Lung (tissue), 12 donors: Measurements from ENCODE around the gene KRT24. TPM values are rescaled to one million over a fixed set of nuclear protein-coding genes. Genes with fewer than 3 reads are reported as not detected.
A peak's percentile ranks its signal among the peaks of the same experiment; 100 is the strongest.

Source experiments
- ATAC-seq: fragments of 200-7000 bp; cut with Tn5 transposase; one replicate; pipeline ENCODE4 v1.9.1; 2020; ENCODE audit warnings: moderate number of reproducible peaks; ENCODE audit not compliant: insufficient read depth, low FRiP score
- DNase-seq, 3 donors: peaks; one replicate each; pipeline ENCODE4 v3.0.0-alpha.2; 2013 to 2017
- H3K27ac ChIP-seq, 2 donors: one replicate each; pipeline ENCODE4 v1.5.1; 2013; ENCODE audit warnings: mild to moderate bottlenecking in 2 of 2, moderate library complexity in 2 of 2, control low read depth in 1 of 2, inconsistent platforms in 1 of 2, low read depth in 1 of 2, low read length in 1 of 2
- H3K27me3 ChIP-seq, 3 donors: one replicate each; pipeline ENCODE4 v1.5.1; 2013; ENCODE audit warnings: low read length in 2 of 3; ENCODE audit not compliant: control insufficient read depth in 3 of 3, insufficient read depth in 3 of 3
- H3K36me3 ChIP-seq, 4 donors: one replicate each; pipeline ENCODE4 v1.5.1; 2013; ENCODE audit warnings: low read length in 4 of 4, mild to moderate bottlenecking in 1 of 4, moderate library complexity in 1 of 4; ENCODE audit not compliant: control insufficient read depth in 4 of 4, insufficient read depth in 4 of 4
- H3K4me1 ChIP-seq, 5 donors: one replicate each; pipeline ENCODE4 v1.5.1; 2013; ENCODE audit warnings: low read length in 5 of 5, mild to moderate bottlenecking in 2 of 5, moderate library complexity in 1 of 5; ENCODE audit not compliant: control insufficient read depth in 5 of 5, insufficient read depth in 5 of 5
- H3K4me3 ChIP-seq: one replicate; pipeline ENCODE4 v1.5.1; 2013; ENCODE audit warnings: mild to moderate bottlenecking, control low read depth, moderate library complexity
- H3K9ac ChIP-seq, 2 donors: one replicate each; pipeline ENCODE4 v1.5.1; 2013; ENCODE audit warnings: low read length in 2 of 2, control low read depth in 1 of 2; ENCODE audit not compliant: insufficient read depth in 1 of 2
- H3K9me3 ChIP-seq, 4 donors: one replicate each; pipeline ENCODE4 v1.5.1; 2013; ENCODE audit warnings: low read length in 3 of 4, mild to moderate bottlenecking in 1 of 4, moderate library complexity in 1 of 4; ENCODE audit not compliant: control insufficient read depth in 4 of 4, insufficient read depth in 3 of 4
- WGBS, 2 donors: extraction: QIAGEN DNeasy Blood & Tissue Kit; methylation state at CpG; one replicate each; pipeline ENCODE4 v1.1.7; 2013; 5-methylcytosine and 5-hydroxymethylcytosine counted together
- polyA plus RNA-seq, 2 donors: library from polyadenylated mRNA; stranded (reverse); fragments of 200-250 nt; gene quantifications; one replicate each; pipeline ENCODE4 v1.2.1, GENCODE V29; 2013
- total RNA-seq, 2 donors: library from RNA; depleted of rRNA in 1 of 2; stranded (reverse); fragments of >200 nt in 1 of 2; gene quantifications; one replicate each; pipeline ENCODE4 v1.2.1, GENCODE V29; 2014 to 2021
- TF ChIP-seq, protein P1 (sequence below): IDR thresholded peaks from 2 replicates; pipeline ENCODE4 v1.5.1; 2012; ENCODE audit warnings: mild to moderate bottlenecking; ENCODE audit errors: control extremely low read depth, extremely low read depth
- donor health status: control.
- donor health status: control.
- donor health status: Bipolar disorder and iron deficiency.
- donor health status: healthy.
- donor health status: DM: yes; HTN: yes; CAD: no.

Gene KRT24
- total and polyA plus RNA-seq, 4 donors, result 0.05 to 0.08 TPM; not detected in 2

DNA sequence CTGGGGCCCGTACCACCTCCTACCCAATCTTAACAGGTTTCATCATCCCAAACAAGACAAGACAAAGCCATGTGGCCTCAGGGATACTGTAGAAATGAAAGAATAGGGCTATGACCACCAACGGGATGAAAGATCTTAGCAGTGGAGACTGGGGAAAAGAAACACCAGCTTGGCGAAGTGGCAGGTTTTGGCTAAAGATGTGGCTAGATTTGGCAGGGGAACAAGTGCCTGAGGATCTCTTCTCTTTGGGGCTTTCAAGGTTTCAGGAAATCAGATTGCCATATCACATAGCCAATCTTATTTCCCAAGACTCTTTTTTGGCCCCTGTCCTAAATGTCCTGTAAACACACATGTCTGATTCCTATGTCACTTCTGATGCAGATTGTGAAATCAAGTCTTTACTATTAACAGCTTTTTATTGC, 6.9 kb downstream of the KRT24 start:
- TF ChIP-seq, protein P1, sequence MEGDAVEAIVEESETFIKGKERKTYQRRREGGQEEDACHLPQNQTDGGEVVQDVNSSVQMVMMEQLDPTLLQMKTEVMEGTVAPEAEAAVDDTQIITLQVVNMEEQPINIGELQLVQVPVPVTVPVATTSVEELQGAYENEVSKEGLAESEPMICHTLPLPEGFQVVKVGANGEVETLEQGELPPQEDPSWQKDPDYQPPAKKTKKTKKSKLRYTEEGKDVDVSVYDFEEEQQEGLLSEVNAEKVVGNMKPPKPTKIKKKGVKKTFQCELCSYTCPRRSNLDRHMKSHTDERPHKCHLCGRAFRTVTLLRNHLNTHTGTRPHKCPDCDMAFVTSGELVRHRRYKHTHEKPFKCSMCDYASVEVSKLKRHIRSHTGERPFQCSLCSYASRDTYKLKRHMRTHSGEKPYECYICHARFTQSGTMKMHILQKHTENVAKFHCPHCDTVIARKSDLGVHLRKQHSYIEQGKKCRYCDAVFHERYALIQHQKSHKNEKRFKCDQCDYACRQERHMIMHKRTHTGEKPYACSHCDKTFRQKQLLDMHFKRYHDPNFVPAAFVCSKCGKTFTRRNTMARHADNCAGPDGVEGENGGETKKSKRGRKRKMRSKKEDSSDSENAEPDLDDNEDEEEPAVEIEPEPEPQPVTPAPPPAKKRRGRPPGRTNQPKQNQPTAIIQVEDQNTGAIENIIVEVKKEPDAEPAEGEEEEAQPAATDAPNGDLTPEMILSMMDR, result no peak
- no peak overlapping the region for H3K9ac ChIP-seq
- H3K9me3 ChIP-seq, result no peaks in the 10 kb centered on the region
- no peak overlapping the region for H3K4me3 ChIP-seq
- 28 to 58% methylated on average over 3 of the region's 3 CpGs for WGBS, 2 donors
- no peaks in the 10 kb centered on the region for H3K27me3 ChIP-seq
- H3K4me1 ChIP-seq, result peaks cover 0 to 18% (median 9%) of the 10 kb centered on the region in 5 donors
- ATAC-seq (no peak), DNase-seq (peak in 1 of 3 donors; percentile 20)
- H3K27ac ChIP-seq, result peak overlapping the region in 1 of 2 donors; percentile 37
- no peaks in the 10 kb centered on the region for H3K36me3 ChIP-seq

DNA sequence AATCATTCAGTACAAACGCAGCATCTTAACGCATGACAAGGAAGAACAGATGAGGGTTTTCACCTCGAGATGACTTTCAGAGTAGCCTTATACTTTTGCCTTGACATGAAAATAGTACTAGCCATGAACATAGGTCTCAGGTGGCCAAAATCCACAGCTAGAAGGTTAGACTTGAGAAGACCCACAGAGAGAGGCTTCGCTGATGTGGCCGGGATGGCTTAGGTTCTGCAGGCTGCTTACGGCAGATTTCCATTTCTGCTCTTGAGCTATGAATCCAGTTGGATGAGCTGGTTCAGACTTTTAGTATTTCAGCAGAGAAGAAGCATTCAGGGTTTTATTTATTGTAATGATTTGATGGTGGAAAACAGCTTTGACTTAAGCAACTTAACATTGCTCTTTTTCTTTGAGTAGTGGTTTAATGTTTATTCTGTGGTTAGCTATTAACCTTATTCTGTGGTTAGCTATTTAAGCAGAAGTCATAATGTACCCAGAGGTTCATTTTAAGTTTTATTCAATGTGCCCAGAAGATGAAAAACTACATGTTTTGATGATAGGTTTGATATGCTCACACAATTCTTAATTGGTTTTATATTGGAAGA, 7.6 kb downstream of the KRT24 start:
- H3K27ac ChIP-seq, result no peak overlapping the region
- H3K4me3 ChIP-seq, result no peak overlapping the region
- WGBS, 2 donors, result 76 to 83% methylated on average over 6 of the region's 6 CpGs
- TF ChIP-seq, protein P1, result no peak
- DNase-seq (peak in 1 of 3 donors; percentile 48), ATAC-seq (peak; percentile 6)
- H3K36me3 ChIP-seq, result no peaks in the 10 kb centered on the region
- no peaks in the 10 kb centered on the region for H3K27me3 ChIP-seq
- no peak overlapping the region for H3K9ac ChIP-seq
- peaks cover 0 to 18% (median 9%) of the 10 kb centered on the region in 5 donors for H3K4me1 ChIP-seq
- no peaks in the 10 kb centered on the region for H3K9me3 ChIP-seq

DNA sequence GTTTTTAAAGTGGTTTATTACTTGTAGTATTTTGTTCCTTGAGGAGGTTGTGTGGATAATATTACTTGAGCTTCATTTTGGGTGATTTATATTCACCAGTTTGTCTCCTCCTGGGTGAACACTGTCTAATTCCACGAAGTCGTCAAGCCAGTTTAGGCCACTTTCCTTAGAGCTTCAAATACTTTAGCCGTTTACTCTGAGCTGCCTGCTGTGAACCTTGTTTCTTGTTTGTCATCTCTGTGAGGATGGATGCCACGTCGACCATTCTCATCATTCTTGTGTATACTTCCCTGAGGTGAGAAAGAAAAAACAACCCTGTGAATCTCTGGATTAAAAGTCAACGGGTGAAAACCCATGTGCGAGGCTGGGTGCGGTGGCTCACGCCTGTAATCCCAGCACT, 9.0 kb downstream of the KRT24 start:
- no peak overlapping the region for H3K4me3 ChIP-seq
- H3K27ac ChIP-seq, result no peak overlapping the region
- H3K9ac ChIP-seq, result no peak overlapping the region
- ATAC-seq (no peak), DNase-seq (peak in 1 of 3 donors; percentile 25)
- WGBS, 2 donors, result 76 to 86% methylated on average over 9 of the region's 9 CpGs
- TF ChIP-seq, protein P1, result no peak
- no peaks in the 10 kb centered on the region for H3K36me3 ChIP-seq
- no peaks in the 10 kb centered on the region for H3K9me3 ChIP-seq
- H3K4me1 ChIP-seq, result peaks cover 0 to 15% (median 4%) of the 10 kb centered on the region in 5 donors
- no peaks in the 10 kb centered on the region for H3K27me3 ChIP-seq

DNA sequence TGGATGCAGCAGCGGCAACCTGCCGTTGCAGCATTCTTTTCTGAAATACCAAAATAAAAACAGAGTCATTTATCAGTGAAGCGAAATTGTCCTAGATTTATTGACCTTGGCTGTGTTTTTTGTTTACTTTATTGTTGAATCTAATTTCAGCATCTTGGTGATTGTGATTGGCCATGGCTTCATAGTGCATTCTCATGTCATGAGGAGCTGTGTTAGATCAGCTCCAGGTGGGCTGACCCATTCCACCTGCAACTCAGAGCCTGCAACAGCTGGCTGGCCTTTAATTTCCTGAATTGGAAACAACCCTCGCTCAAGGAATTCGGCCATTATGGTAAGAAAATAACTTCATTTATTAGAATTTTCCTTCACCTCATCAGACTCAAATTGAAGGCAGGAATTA, 16.4 kb downstream of the KRT24 start:
- Histone ChIP-seq H3K27me3 (no peaks in the 10 kb centered on the region), H3K9ac (no peak overlapping the region), H3K4me3 (no peak overlapping the region), H3K4me1 (no peaks in the 10 kb centered on the region), H3K36me3 (no peaks in the 10 kb centered on the region), H3K27ac (no peak overlapping the region), H3K9me3 (no peaks in the 10 kb centered on the region)
- 88 to 90% methylated on average over 5 of the region's 5 CpGs for WGBS, 2 donors
- DNase-seq (no peak), ATAC-seq (no peak)
- TF ChIP-seq, protein P1, result no peak
